Right lobe of liver (tissue), 6 donors: ENCODE results near the gene PCDHB11. TPM values are rescaled to one million over a fixed set of nuclear protein-coding genes. Genes with fewer than 3 reads are reported as not detected.
"Not testable (repeated sequence)": the region's sequence is repeated elsewhere in the genome, so short reads cannot be mapped to it uniquely, and the experiment has no call there.

Experiments
- ATAC-seq, 4 donors: fragments of 200-7000 bp; cut with Tn5 transposase; one replicate each; pipeline ENCODE4 v1.9.1; 2020; ENCODE audit warnings: mild to moderate bottlenecking in 4 of 4, moderate library complexity in 4 of 4
- DNase-seq, 3 donors: peaks; one replicate each; pipeline ENCODE4 v3.0.0-alpha.2; 2020
- H3K27ac ChIP-seq, 3 donors: fragments of 200-600 bp; one replicate each; pipeline ENCODE4 v1.8.0; 2022
- H3K27me3 ChIP-seq, 2 donors: fragments of 200-600 bp; one replicate each; pipeline ENCODE4 v1.8.0; 2022
- H3K36me3 ChIP-seq, 4 donors: fragments of 200-600 bp; sonication (generic) in 1 of 4; one replicate each; pipeline versions ENCODE4 v1.5.1 to v1.8.0; 2017 to 2022; ENCODE audit warnings: control low read depth in 1 of 4
- H3K4me1 ChIP-seq, 4 donors: fragments of 200-600 bp; sonication (generic) in 1 of 4; one replicate each; pipeline versions ENCODE4 v1.5.1 to v1.8.0; 2017 to 2022; ENCODE audit warnings: control low read depth in 1 of 4
- H3K4me3 ChIP-seq, 3 donors: fragments of 200-600 bp; one replicate each; pipeline ENCODE4 v1.8.0; 2022
- H3K9me3 ChIP-seq, 4 donors: fragments of 200-600 bp; sonication (generic) in 1 of 4; one replicate each; pipeline versions ENCODE4 v1.5.1 to v1.8.0; 2017 to 2022; ENCODE audit warnings: control low read depth in 1 of 4
- POLR2A ChIP-seq: fragments of 450-650 bp; IDR thresholded peaks from one replicate; pipeline ENCODE4 v1.6.1; 2017; ENCODE audit warnings: antibody characterized with exemption, mild to moderate bottlenecking
- WGBS: methylation state at CpG from one replicate; pipeline ENCODE4 v1.1.6; 2018; ENCODE audit warnings: low coverage, low lambda C conversion rate; ENCODE audit not compliant: insufficient coverage; ENCODE audit errors: missing lambda C conversion rate; 5-methylcytosine and 5-hydroxymethylcytosine counted together
- intact Hi-C, 2 donors: fragments of 100-400 bp; cut with DNase I; formaldehyde crosslinking; loops; one replicate each; pipeline versions ENCODE4 v1.11.2 to v1.14.1; 2022
- total RNA-seq, 6 experiments: library from RNA; depleted of rRNA in 2 of 6; stranded (reverse); fragments of >200 nt in 2 of 6; fragmentation: NEBNext Ultra II Directional in 3 of 6; extraction: Animal tissue kit (Norgen Biotek cat#: 25700) in 3 of 6; gene quantifications; one replicate each; pipeline versions ENCODE4 v1.1.0 to v1.2.4, GENCODE V29; 2016 to 2023
- TF ChIP-seq, protein P1 (sequence below), 4 donors: fragments of 200-600 bp in 3 of 4; fragments of 450-650 bp in 1 of 4; IDR thresholded peaks; one replicate each; pipeline versions ENCODE4 v1.5.1 to v1.8.0; 2016 to 2022; ENCODE audit warnings: antibody characterized with exemption in 4 of 4, mild to moderate bottlenecking in 2 of 4
- donor health status: DM: no; HTN: yes; CAD: no.
- donor health status: DM: no; HTN: no; CAD: no.
- donor health status: DM: no; HTN: no; CAD: no.
- donor health status: DM: no; HTN: yes; CAD: no.
- donor health status: DM: no; HTN: yes; CAD: no.

The PCDHB11 gene
- total RNA-seq, 6 experiments from 2014 or later: 0.06 to 0.44 (median 0.19) TPM; not detected in 1

DNA sequence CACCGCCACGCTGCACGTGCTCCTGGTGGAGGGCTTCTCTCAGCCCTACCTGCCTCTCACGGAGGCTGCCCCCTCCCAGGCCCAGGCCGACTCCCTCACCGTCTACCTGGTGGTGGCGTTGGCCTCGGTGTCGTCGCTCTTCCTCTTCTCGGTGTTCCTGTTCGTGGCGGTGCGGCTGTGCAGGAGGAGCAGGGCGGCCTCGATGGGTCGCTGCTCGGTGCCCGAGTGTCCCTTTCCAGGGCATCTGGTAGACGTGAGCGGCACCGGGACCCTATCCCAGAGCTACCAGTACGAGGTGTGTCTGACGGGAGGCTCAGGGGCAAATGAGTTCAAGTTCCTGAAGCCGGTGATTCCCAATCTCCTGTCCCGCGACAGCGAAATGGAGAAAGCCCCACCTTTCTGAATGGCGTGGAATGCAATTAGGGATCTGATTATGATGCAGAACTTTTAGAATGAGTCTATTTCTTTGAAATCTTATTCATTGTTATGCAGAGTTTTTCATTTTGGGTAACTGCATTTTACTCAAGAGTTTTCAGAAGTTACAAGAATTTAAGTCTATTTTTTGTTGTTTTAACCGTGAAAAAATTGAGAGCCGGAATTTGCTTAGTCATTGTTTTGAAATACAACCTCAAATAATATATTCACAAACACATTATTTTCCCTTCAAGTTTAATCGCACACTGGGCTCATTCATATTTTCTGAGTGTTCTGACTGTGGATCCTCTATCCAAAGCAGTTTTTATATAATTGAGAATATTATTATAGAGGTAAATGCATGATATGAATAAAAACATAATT lies 37.3 kb downstream of the PCDHB11 start:
- H3K27ac ChIP-seq: no peak overlapping the region
- WGBS: 31% methylated on average over 13 of the region's 32 CpGs
- intact Hi-C loops: no loop called here
- TF ChIP-seq, protein P1, sequence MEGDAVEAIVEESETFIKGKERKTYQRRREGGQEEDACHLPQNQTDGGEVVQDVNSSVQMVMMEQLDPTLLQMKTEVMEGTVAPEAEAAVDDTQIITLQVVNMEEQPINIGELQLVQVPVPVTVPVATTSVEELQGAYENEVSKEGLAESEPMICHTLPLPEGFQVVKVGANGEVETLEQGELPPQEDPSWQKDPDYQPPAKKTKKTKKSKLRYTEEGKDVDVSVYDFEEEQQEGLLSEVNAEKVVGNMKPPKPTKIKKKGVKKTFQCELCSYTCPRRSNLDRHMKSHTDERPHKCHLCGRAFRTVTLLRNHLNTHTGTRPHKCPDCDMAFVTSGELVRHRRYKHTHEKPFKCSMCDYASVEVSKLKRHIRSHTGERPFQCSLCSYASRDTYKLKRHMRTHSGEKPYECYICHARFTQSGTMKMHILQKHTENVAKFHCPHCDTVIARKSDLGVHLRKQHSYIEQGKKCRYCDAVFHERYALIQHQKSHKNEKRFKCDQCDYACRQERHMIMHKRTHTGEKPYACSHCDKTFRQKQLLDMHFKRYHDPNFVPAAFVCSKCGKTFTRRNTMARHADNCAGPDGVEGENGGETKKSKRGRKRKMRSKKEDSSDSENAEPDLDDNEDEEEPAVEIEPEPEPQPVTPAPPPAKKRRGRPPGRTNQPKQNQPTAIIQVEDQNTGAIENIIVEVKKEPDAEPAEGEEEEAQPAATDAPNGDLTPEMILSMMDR (IDR thresholded peaks at IDR 0.05): no peak
- no peak for TF ChIP-seq POLR2A
- ATAC-seq (no peak), DNase-seq (no peak)
- H3K4me3 ChIP-seq: no peak overlapping the region
- no peaks in the 10 kb centered on the region for H3K36me3 ChIP-seq
- H3K9me3 ChIP-seq: peaks cover 0 to 13% (median 7%) of the 10 kb centered on the region in 4 donors
- H3K4me1 ChIP-seq: no peaks in the 10 kb centered on the region
- H3K27me3 ChIP-seq: no peaks in the 10 kb centered on the region

DNA sequence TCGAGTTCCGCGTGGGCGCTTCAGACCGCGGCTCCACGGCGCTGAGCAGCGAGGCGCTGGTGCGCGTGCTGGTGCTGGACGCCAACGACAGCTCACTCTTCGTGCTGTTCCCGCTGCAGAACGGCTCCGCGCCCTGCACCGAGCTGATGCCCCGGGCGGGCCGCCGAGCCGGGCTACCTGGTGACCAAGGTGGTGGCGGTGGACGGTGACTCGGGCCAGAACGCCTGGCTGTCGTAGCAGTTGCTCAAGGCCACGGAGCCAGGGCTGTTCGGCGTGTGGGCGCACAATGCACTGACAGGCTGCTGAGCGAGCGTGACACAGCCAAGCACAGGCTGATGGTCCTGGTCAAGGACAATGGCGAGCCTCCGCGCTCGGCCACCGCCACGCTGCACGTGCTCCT lies 42.1 kb downstream of the PCDHB11 start:
- no peaks in the 10 kb centered on the region for H3K36me3 ChIP-seq
- TF ChIP-seq POLR2A: no peak
- TF ChIP-seq, protein P1 (IDR thresholded peaks at IDR 0.05): no peak
- intact Hi-C loops: loop anchor here in 1 of 2 donors (10.0 kb wide), 1 partner anchor 173 kb away; the partner anchor contains the start of genes PCDHGA10 and PCDHGB7
- H3K27me3 ChIP-seq: no peaks in the 10 kb centered on the region
- H3K4me3 ChIP-seq: no peak overlapping the region
- H3K9me3 ChIP-seq: peaks cover 0 to 7% (median 7%) of the 10 kb centered on the region in 4 donors
- no peak overlapping the region for H3K27ac ChIP-seq
- H3K4me1 ChIP-seq: no peaks in the 10 kb centered on the region
- DNase-seq: no peak
- ATAC-seq: no peak
- WGBS: no CpG with 5 or more reads among the region's 43 CpGs

DNA sequence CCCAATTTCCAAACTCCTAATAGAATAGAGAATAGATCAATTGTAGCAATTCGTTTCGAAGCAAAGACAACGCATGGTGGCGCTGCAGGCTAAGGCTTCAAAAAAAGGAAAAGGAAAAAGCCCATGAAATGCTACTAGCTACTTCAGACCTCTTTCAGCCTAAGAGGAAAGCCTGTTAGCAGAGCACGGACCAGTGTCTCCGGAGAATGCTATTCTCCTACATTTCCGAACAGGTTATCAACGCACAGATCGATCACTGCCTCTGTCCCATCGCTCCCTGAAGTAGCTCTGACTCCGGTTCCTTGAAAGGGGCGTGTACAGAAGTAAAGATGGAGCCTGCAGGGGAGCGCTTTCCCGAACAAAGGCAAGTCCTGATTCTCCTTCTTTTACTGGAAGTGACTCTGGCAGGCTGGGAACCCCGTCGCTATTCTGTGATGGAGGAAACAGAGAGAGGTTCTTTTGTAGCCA lies 45.9 kb downstream of the PCDHB11 start, which contains the start of gene PCDHB15:
PCDHB15 (plus strand) TSS at position 146 of the 468 bp plus-strand sequence; CDS start at position 330, 184 bp downstream.
- TF ChIP-seq, protein P1 (IDR thresholded peaks at IDR 0.05): no peak
- no peak for TF ChIP-seq POLR2A
- DNase-seq: no peak
- peaks cover 0 to 22% (median 5%) of the 10 kb centered on the region in 4 donors for H3K9me3 ChIP-seq

DNA sequence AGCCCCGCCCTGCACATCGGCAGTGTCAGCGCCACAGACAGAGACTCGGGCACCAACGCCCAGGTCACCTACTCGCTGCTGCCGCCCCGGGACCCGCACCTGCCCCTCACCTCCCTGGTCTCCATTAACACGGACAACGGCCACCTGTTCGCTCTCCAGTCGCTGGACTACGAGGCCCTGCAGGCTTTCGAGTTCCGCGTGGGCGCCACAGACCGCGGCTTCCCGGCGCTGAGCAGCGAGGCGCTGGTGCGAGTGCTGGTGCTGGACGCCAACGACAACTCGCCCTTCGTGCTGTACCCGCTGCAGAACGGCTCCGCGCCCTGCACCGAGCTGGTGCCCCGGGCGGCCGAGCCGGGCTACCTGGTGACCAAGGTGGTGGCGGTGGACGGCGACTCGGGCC lies 47.5 kb downstream of the PCDHB11 start:
- DNase-seq, ATAC-seq, H3K27ac ChIP-seq, H3K4me3 ChIP-seq, H3K27me3 ChIP-seq, H3K36me3 ChIP-seq, H3K4me1 ChIP-seq: not testable (repeated sequence)
- intact Hi-C loops: loop anchor here in 1 of 2 donors (10.0 kb wide), 1 partner anchor 168 kb away; the partner anchor contains the start of genes PCDHGA10 and PCDHGB7
- H3K9me3 ChIP-seq: peaks cover 0 to 23% (median 3%) of the 10 kb centered on the region in 4 donors
- whole genome bisulfite sequencing: 35% methylated on average over 4 of the region's 42 CpGs

More for the DNA sequence above, 45.9 kb downstream of the PCDHB11 start, which contains the start of gene PCDHB15:
- Histone ChIP-seq H3K36me3 (no peaks in the 10 kb centered on the region), H3K27me3 (no peaks in the 10 kb centered on the region), H3K4me3 (no peak within 1 kb of the TSS), H3K4me1 (no peaks in the 10 kb centered on the region), H3K27ac (no peak within 1 kb of the TSS)
- WGBS: 7% methylated on average over 14 of the region's 16 CpGs
- ATAC-seq: no peak
- intact Hi-C loops: loop anchor here in 1 of 2 donors (10.0 kb wide), 1 partner anchor 170 kb away; the partner anchor contains the start of genes PCDHGA10 and PCDHGB7

DNA sequence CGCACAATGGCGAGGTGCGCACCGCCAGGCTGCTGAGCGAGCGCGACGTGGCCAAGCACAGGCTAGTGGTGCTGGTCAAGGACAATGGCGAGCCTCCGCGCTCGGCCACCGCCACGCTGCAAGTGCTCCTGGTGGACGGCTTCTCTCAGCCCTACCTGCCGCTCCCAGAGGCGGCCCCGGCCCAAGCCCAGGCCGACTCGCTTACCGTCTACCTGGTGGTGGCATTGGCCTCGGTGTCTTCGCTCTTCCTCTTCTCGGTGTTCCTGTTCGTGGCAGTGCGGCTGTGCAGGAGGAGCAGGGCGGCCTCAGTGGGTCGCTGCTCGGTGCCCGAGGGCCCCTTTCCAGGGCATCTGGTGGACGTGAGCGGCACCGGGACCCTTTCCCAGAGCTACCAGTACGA lies 48.0 kb downstream of the PCDHB11 start:
- not testable (repeated sequence) for H3K4me1 ChIP-seq, H3K27ac ChIP-seq, H3K4me3 ChIP-seq, H3K36me3 ChIP-seq, H3K27me3 ChIP-seq, DNase-seq, ATAC-seq
- WGBS: 61% methylated on average over 4 of the region's 34 CpGs
- intact Hi-C loops: loop anchor here in 1 of 2 donors (10.0 kb wide), 1 partner anchor 167 kb away; the partner anchor contains the start of genes PCDHGA10 and PCDHGB7
- H3K9me3 ChIP-seq: peaks cover 0 to 26% (median 3%) of the 10 kb centered on the region in 4 donors
